ENCODE results near the gene PARD6B.

- TF ChIP-seq CTCF (IDR thresholded peaks at IDR 0.05) (no peak), YY1 (IDR thresholded peaks at IDR 0.05; ENCODE audit: low read depth) (no peak), EP300 (IDR thresholded peaks at IDR 0.05; ENCODE audit: borderline replicate concordance in 1 of 2, low read depth in 1 of 2, low read length in 1 of 2) (no peak), USF2 (IDR thresholded peaks at IDR 0.05; ENCODE audit: borderline replicate concordance, low read depth, low read length) (no peak), POLR2AphosphoS5 (IDR thresholded peaks at IDR 0.05; ENCODE audit: low read depth, low read length) (no peak), ELF1 (IDR thresholded peaks at IDR 0.05) (no peak), REST (IDR thresholded peaks at IDR 0.05; ENCODE audit: low read depth, low read length) (no peak), TAF1 (IDR thresholded peaks at IDR 0.05; ENCODE audit: borderline replicate concordance, low read depth, low read length) (no peak), TCF12 (IDR thresholded peaks at IDR 0.05) (no peak)
- TF ChIP-seq, protein P1, sequence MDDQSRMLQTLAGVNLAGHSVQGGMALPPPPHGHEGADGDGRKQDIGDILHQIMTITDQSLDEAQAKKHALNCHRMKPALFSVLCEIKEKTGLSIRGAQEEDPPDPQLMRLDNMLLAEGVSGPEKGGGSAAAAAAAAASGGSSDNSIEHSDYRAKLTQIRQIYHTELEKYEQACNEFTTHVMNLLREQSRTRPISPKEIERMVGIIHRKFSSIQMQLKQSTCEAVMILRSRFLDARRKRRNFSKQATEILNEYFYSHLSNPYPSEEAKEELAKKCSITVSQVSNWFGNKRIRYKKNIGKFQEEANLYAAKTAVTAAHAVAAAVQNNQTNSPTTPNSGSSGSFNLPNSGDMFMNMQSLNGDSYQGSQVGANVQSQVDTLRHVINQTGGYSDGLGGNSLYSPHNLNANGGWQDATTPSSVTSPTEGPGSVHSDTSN (IDR thresholded peaks at IDR 0.05) = no peak
Measured at GRCh38 chr20:50682947-50683530, 48.3 kb upstream of the PARD6B start.
